Subcutaneous abdominal adipose tissue (tissue), 5 donors: ENCODE measurements around the gene PBX1.

Source experiments
- H3K27ac ChIP-seq: one replicate; pipeline ENCODE4 v1.7.0; 2013; ENCODE audit warnings: low read depth, mild to moderate bottlenecking, inconsistent platforms, low read length, moderate library complexity
- H3K27me3 ChIP-seq, 5 donors: one replicate each; pipeline ENCODE4 v1.7.0; 2013; ENCODE audit warnings: low read length in 5 of 5, inconsistent platforms in 1 of 5; ENCODE audit not compliant: control insufficient read depth in 5 of 5, insufficient read depth in 4 of 5
- H3K36me3 ChIP-seq, 5 donors: one replicate each; pipeline ENCODE4 v1.7.0; 2013; ENCODE audit warnings: low read length in 5 of 5; ENCODE audit not compliant: control insufficient read depth in 5 of 5, insufficient read depth in 5 of 5
- H3K4me1 ChIP-seq, 5 donors: one replicate each; pipeline ENCODE4 v1.7.0; 2013; ENCODE audit warnings: low read length in 5 of 5, mild to moderate bottlenecking in 3 of 5, moderate library complexity in 1 of 5; ENCODE audit not compliant: control insufficient read depth in 5 of 5, insufficient read depth in 5 of 5
- H3K4me3 ChIP-seq, 5 donors: one replicate each; pipeline ENCODE4 v1.7.0; 2013; ENCODE audit warnings: low read length in 5 of 5, low read depth in 1 of 5
- H3K9ac ChIP-seq, 5 donors: one replicate each; pipeline ENCODE4 v1.7.0; 2013; ENCODE audit warnings: low read length in 5 of 5, mild to moderate bottlenecking in 4 of 5, moderate library complexity in 3 of 5
- H3K9me3 ChIP-seq, 5 donors: one replicate each; pipeline ENCODE4 v1.7.0; 2013; ENCODE audit warnings: low read length in 5 of 5; ENCODE audit not compliant: control insufficient read depth in 5 of 5
- donor health status: healthy.
- donor health status: healthy.
- donor health status: healthy.
- donor health status: healthy.
- donor health status: healthy.

The PBX1 gene

GRCh38 chr1:164708596-164708995, 149.6 kb downstream of the PBX1 start:
- no peaks in the 10 kb centered on the region for H3K36me3 ChIP-seq
- H3K4me3 ChIP-seq: no peak overlapping the region
- H3K9ac ChIP-seq: no peak overlapping the region
- no peaks in the 10 kb centered on the region for H3K27me3 ChIP-seq
- no peaks in the 10 kb centered on the region for H3K9me3 ChIP-seq
- H3K27ac ChIP-seq: no peak overlapping the region
- peaks cover 9 to 36% (median 27%) of the 10 kb centered on the region in 5 donors for H3K4me1 ChIP-seq

GRCh38 chr1:164709126-164709525, 150.1 kb downstream of the PBX1 start:
- Histone ChIP-seq H3K27ac (no peak overlapping the region), H3K4me3 (no peak overlapping the region), H3K36me3 (no peaks in the 10 kb centered on the region), H3K4me1 (peaks cover 9 to 41% (median 28%) of the 10 kb centered on the region in 5 donors), H3K9ac (no peak overlapping the region), H3K27me3 (no peaks in the 10 kb centered on the region), H3K9me3 (no peaks in the 10 kb centered on the region)

- Histone ChIP-seq H3K27ac (no peak overlapping the region), H3K9me3 (no peaks in the 10 kb centered on the region), H3K4me1 (peaks cover 9 to 47% (median 28%) of the 10 kb centered on the region in 5 donors), H3K9ac (no peak overlapping the region), H3K4me3 (no peak overlapping the region), H3K27me3 (no peaks in the 10 kb centered on the region), H3K36me3 (no peaks in the 10 kb centered on the region)
Observed at GRCh38 chr1:164709541-164710278, 150.7 kb downstream of the PBX1 start.

GRCh38 chr1:164712131-164713036, 153.4 kb downstream of the PBX1 start:
- H3K36me3 ChIP-seq: no peaks in the 10 kb centered on the region

GRCh38 chr1:164713456-164714207, 154.6 kb downstream of the PBX1 start:
- Histone ChIP-seq H3K9me3 (no peaks in the 10 kb centered on the region), H3K27ac (peak overlapping the region; percentile 70), H3K4me3 (no peak overlapping the region), H3K27me3 (no peaks in the 10 kb centered on the region), H3K36me3 (no peaks in the 10 kb centered on the region), H3K9ac (peak overlapping the region in 1 of 5 donors; percentile 57), H3K4me1 (peaks cover 2 to 35% (median 21%) of the 10 kb centered on the region in 5 donors)

More at GRCh38 chr1:164712131-164713036, 153.4 kb downstream of the PBX1 start:
- peak overlapping the region; percentile 70 for H3K27ac ChIP-seq
- H3K4me1 ChIP-seq: peaks cover 5 to 42% (median 26%) of the 10 kb centered on the region in 5 donors
- no peaks in the 10 kb centered on the region for H3K9me3 ChIP-seq
- peak overlapping the region in 1 of 5 donors; percentile 43 for H3K9ac ChIP-seq
- H3K27me3 ChIP-seq: no peaks in the 10 kb centered on the region
- no peak overlapping the region for H3K4me3 ChIP-seq

GRCh38 chr1:164716992-164717703, 158.2 kb downstream of the PBX1 start:
- peaks cover 7 to 39% (median 30%) of the 10 kb centered on the region in 5 donors for H3K4me1 ChIP-seq
- no peak overlapping the region for H3K9ac ChIP-seq
- H3K36me3 ChIP-seq: no peaks in the 10 kb centered on the region
- H3K9me3 ChIP-seq: no peaks in the 10 kb centered on the region
- H3K27me3 ChIP-seq: no peaks in the 10 kb centered on the region
- no peak overlapping the region for H3K4me3 ChIP-seq
- H3K27ac ChIP-seq: no peak overlapping the region

- H3K9ac ChIP-seq: no peak overlapping the region
- no peak overlapping the region for H3K27ac ChIP-seq
- H3K4me3 ChIP-seq: no peak overlapping the region
- no peaks in the 10 kb centered on the region for H3K27me3 ChIP-seq
- peaks cover 4 to 25% (median 22%) of the 10 kb centered on the region in 5 donors for H3K4me1 ChIP-seq
- no peaks in the 10 kb centered on the region for H3K36me3 ChIP-seq
- no peaks in the 10 kb centered on the region for H3K9me3 ChIP-seq
Observed at GRCh38 chr1:164718821-164719220, 159.8 kb downstream of the PBX1 start.

GRCh38 chr1:164719676-164720439, 160.9 kb downstream of the PBX1 start:
- Histone ChIP-seq H3K36me3 (no peaks in the 10 kb centered on the region), H3K27me3 (no peaks in the 10 kb centered on the region), H3K9ac (no peak overlapping the region), H3K9me3 (no peaks in the 10 kb centered on the region), H3K27ac (no peak overlapping the region), H3K4me3 (no peak overlapping the region), H3K4me1 (peaks cover 4 to 22% (median 14%) of the 10 kb centered on the region in 5 donors)
